Omental fat pad (tissue), 4 donors: Measurements from ENCODE around the gene MME. TPM values are rescaled to one million over a fixed set of nuclear protein-coding genes. Genes with fewer than 3 reads are reported as not detected.
"Not testable (repeated sequence)": the region's sequence is repeated elsewhere in the genome, so short reads cannot be mapped to it uniquely, and the experiment has no call there.

Experiments
- ATAC-seq: fragments of 150-250 bp; one replicate; pipeline ENCODE4 v1.9.1; 2016; ENCODE audit warnings: mild to moderate bottlenecking, moderate library complexity; ENCODE audit not compliant: low FRiP score
- DNase-seq: peaks from one replicate; pipeline ENCODE4 v3.0.0-alpha.2; 2019; ENCODE audit warnings: low spot score
- total RNA-seq, 4 donors: library from RNA; depleted of rRNA; stranded (reverse); fragments of >200 nt; gene quantifications; one replicate each; pipeline ENCODE4 v1.1.0, GENCODE V29; 2016
- TF ChIP-seq, protein P1 (sequence below), 3 donors: fragments of 450-650 bp; IDR thresholded peaks; one replicate each; pipeline ENCODE4 v1.5.1; 2016 to 2017; ENCODE audit warnings: antibody characterized with exemption in 3 of 3, mild to moderate bottlenecking in 3 of 3, moderate library complexity in 2 of 3

Gene MME
- total RNA-seq, 4 donors from 2014 or later = 33.1 to 174 (median 108) TPM

DNA sequence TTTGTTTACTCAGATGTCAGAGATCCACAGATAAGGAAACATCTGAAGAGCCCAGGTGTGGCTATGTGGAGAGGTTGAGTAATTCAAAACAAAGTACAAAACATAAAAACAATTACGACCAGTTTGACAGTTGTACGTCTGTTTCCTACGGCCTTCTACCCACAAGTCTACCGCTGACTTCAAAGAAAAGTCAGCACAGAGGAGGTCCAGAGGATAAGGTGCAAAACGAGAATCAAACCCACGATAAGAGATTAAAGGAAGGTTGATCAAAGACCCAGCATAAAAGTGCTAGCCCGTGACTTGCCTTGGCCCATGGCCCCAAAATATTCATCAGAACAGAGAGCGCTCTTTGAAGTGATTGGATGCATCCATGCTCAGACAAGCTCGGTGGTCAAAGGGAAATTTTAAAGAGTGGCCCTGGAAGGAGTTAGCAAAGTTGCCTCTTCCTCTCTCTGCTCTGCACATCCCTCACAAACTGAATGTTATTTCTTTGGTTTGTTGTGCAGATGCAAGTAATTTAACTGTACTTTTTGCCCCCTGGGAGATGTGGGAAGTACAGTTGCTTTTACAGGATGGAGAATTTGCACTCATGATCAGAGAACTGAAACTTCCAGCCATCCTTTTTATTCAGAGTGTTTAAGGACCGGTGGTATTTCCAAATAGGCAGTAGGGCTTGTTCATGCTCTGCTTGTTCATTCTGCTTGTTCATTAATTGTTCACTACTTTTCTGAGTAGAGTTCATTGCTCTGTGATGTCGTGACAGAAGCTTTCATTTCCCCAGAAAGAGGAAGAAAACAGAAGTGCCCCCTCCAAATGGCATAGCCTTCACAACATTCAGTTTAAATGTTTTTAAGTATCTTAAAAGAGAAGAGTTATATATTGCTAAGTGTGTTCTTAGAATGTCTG is 31.1 kb downstream of the MME start:
- DNase-seq (no peak), ATAC-seq (no peak)
- TF ChIP-seq, protein P1, sequence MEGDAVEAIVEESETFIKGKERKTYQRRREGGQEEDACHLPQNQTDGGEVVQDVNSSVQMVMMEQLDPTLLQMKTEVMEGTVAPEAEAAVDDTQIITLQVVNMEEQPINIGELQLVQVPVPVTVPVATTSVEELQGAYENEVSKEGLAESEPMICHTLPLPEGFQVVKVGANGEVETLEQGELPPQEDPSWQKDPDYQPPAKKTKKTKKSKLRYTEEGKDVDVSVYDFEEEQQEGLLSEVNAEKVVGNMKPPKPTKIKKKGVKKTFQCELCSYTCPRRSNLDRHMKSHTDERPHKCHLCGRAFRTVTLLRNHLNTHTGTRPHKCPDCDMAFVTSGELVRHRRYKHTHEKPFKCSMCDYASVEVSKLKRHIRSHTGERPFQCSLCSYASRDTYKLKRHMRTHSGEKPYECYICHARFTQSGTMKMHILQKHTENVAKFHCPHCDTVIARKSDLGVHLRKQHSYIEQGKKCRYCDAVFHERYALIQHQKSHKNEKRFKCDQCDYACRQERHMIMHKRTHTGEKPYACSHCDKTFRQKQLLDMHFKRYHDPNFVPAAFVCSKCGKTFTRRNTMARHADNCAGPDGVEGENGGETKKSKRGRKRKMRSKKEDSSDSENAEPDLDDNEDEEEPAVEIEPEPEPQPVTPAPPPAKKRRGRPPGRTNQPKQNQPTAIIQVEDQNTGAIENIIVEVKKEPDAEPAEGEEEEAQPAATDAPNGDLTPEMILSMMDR (IDR thresholded peaks at IDR 0.05) = no peak

DNA sequence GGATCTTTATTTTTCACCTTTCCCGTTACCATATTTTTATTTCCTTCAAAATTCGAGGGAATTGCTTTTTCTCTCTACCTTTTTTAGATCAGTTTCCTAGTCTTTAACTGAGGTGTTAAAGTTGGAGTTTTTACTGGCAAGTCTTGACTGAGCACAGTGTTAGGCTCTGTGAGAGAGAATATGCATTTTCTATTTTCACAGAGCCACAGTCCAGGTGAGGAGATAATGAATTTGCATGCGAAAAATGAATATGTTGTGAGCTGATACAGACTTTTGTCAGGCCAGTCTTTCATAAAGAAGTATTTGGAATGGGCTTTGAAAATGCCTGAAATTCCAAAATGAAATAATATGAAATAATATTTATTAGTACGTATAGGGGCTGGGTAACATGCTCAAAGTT is 31.9 kb downstream of the MME start:
- TF ChIP-seq, protein P1 (IDR thresholded peaks at IDR 0.05) = no peak
- no peak for ATAC-seq
- no peak for DNase-seq

DNA sequence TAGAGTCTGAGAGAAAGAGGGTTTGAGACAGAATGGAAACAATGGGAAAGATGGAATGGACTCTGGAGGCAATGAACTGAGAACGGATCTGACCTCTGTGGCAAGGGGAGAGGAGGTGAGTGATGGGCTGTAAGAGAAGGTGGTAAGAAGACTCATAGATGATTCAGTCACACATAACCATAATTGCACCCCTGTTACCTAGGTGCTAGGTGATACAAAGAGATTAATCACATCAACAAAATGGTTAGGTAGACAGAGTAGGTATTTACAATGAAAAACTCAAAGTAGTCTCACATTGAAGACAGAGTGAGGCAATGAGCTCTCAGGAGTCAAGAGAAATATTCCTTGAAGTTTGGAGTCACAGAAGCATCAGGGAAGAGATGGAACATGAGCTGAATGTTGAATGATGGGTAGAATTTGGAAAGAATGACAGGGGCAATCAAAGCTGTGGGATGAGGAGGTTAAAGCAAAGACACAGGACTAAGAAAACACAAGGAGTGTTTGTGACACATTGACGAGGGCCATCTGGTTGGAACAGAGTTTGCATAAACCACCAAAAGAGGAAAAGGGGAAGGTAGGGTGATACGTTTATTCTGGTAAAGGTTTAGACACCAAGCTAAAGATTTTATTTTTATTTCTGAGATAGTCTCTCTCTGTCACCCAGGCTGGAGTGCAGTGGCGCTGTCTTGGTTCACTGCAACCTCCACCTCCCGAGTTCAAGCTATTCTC is 32.7 kb downstream of the MME start:
- no peak for DNase-seq
- ATAC-seq = no peak
- TF ChIP-seq, protein P1 (IDR thresholded peaks at IDR 0.05) = no peak

- DNase-seq, ATAC-seq: not testable (repeated sequence)
Measured at GRCh38 chr3:155124745-155125144, 44.6 kb downstream of the MME start.

GRCh38 chr3:155129396-155129795 is 49.3 kb downstream of the MME start:
- ATAC-seq (no peak), DNase-seq (no peak)
- TF ChIP-seq, protein P1 (IDR thresholded peaks at IDR 0.05) = no peak

DNA sequence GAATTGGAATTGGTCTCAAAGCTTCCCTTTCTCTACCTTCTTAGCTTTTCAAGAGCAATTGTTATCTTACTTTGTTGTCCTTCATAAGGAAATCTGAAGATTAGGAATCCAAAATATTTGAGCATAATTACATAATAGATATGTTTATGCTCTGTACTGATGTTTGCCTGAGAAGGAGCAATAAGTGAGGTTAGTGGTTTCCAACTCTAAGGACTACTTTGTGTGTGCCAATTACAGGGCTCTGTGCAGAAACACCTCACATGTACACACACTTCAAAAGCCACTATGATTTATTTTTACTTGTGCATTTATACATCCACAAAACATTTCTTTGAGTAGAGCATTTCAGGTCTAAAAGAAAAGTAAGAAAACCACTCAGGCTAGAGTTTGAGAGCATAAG is 49.9 kb downstream of the MME start:
- no peak for ATAC-seq
- TF ChIP-seq, protein P1 (IDR thresholded peaks at IDR 0.05) = no peak
- no peak for DNase-seq

GRCh38 chr3:155131104-155131503 is 51.0 kb downstream of the MME start:
- ATAC-seq = no peak
- no peak for DNase-seq
- TF ChIP-seq, protein P1 (IDR thresholded peaks at IDR 0.05) = no peak

- not testable (repeated sequence) for DNase-seq, ATAC-seq
Measured at GRCh38 chr3:155134311-155134710, 54.2 kb downstream of the MME start.
